H1 (cell line): ENCODE results near the gene PHACTR2. TPM values are rescaled to one million over a fixed set of nuclear protein-coding genes. Genes with fewer than 3 reads are reported as not detected.
A peak's percentile ranks its signal among the peaks of the same experiment; 100 is the strongest.

Experiments
- GTF2F1 ChIP-seq: IDR thresholded peaks from 2 replicates; pipeline ENCODE4 v1.6.1; 2012; ENCODE audit warnings: low read depth, low read length, improper control_type of control experiment, borderline replicate concordance
- HDAC2 ChIP-seq, 2 experiments: fragments of 300-600 bp in 1 of 2; sonication (generic) in 1 of 2; IDR thresholded peaks; 2 replicates each; pipeline ENCODE4 v1.6.1; 2011 to 2012; ENCODE audit warnings: low read depth in 2 of 2, low read length in 2 of 2, mild to moderate bottlenecking in 2 of 2, moderate library complexity in 2 of 2, borderline replicate concordance in 1 of 2, inconsistent platforms in 1 of 2
- KDM1A ChIP-seq: fragments of 200-600, 300-600 bp; sonication (generic); IDR thresholded peaks from 2 replicates; pipeline ENCODE4 v1.7.1; 2016; ENCODE audit warnings: mild to moderate bottlenecking, low read length, borderline replicate concordance
- PHF8 ChIP-seq: fragments of 200-600 bp; sonication (generic); conservative IDR thresholded peaks from 2 replicates; pipeline ENCODE4 v1.7.1; 2012; ENCODE audit warnings: low read depth, mild to moderate bottlenecking, inconsistent platforms, low read length, moderate library complexity
- POLR2A ChIP-seq, 2 experiments: IDR thresholded peaks; 1 replicate in 1 of 2; 2 replicates in 1 of 2; pipeline ENCODE4 v1.6.1; 2011; ENCODE audit warnings: low read depth in 2 of 2, low read length in 2 of 2, mild to moderate bottlenecking in 2 of 2; ENCODE audit errors: control extremely low read depth in 1 of 2
- POLR2AphosphoS5 ChIP-seq: IDR thresholded peaks from 2 replicates; pipeline ENCODE4 v1.6.1; 2011; ENCODE audit warnings: low read depth, low read length
- RBBP5 ChIP-seq: IDR thresholded peaks from 2 replicates; pipeline ENCODE4 v1.7.1; 2012; ENCODE audit warnings: low read depth, mild to moderate bottlenecking, inconsistent platforms, low read length, moderate library complexity, borderline replicate concordance
- RXRA ChIP-seq: IDR thresholded peaks from 2 replicates; pipeline ENCODE4 v1.6.1; 2011; ENCODE audit warnings: low read depth, mild to moderate bottlenecking, low read length, moderate library complexity; ENCODE audit not compliant: insufficient read depth
- SIN3A ChIP-seq, 2 experiments: IDR thresholded peaks in 1 of 2; conservative IDR thresholded peaks in 1 of 2; 2 replicates each; pipeline ENCODE4 v1.6.1; 2011 to 2012; ENCODE audit warnings: low read length in 2 of 2, improper control_type of control experiment in 1 of 2, low read depth in 1 of 2, mild to moderate bottlenecking in 1 of 2
- SP1 ChIP-seq: IDR thresholded peaks from 2 replicates; pipeline ENCODE4 v1.6.1; 2011; ENCODE audit warnings: low read depth, low read length
- TAF1 ChIP-seq: IDR thresholded peaks from 2 replicates; pipeline ENCODE4 v1.6.1; 2011; ENCODE audit warnings: mild to moderate bottlenecking, low read depth, low read length
- TAF7 ChIP-seq: optimal IDR thresholded peaks from 2 replicates; pipeline ENCODE3; 2011; ENCODE audit warnings: low read depth, mild to moderate bottlenecking, inconsistent platforms, low read length, moderate library complexity, borderline replicate concordance
- TBP ChIP-seq: IDR thresholded peaks from 2 replicates; pipeline ENCODE4 v1.6.1; 2011; ENCODE audit warnings: low read depth, low read length, improper control_type of control experiment
- polyA plus RNA-seq, 7 experiments: library from polyadenylated mRNA; depleted of rRNA in 3 of 7; stranded (reverse) in 5 of 7; unstranded in 2 of 7; fragments of >200 nt in 5 of 7; fragments of 200-250 nt in 2 of 7; gene quantifications; 1 replicate in 5 of 7; 2 replicates in 1 of 7; 4 replicates in 1 of 7; pipeline versions ENCODE4 v1.2.1 to v1.2.3, GENCODE V29; 2011 to 2013; ENCODE audit warnings: missing spikeins in 2 of 7, mixed read lengths in 2 of 7
- total RNA-seq: library from RNA; stranded (reverse); fragmentation: NEBNext Ultra II Directional; extraction: Animal tissue kit (Norgen Biotek cat#: 25700); gene quantifications from 2 replicates; pipeline ENCODE4 v1.2.1, GENCODE V29; 2021

PHACTR2 gene
- total and polyA plus RNA-seq, 2 of the 8 experiments (the other 6 are each of a cell fraction or from before 2014, with no cell fraction given), result 16.9 to 131 TPM

- TF ChIP-seq RBBP5, result peak; percentile 89; the same call in 1 of the 2 replicates
- peak; percentile 76 to 80; a peak in 3 of 4 replicates for TF ChIP-seq HDAC2 (IDR thresholded peaks at IDR 0.05; ENCODE audit: borderline replicate concordance in 1 of 2, low read depth in 2 of 2, low read length in 2 of 2)
- TF ChIP-seq SP1, result no peak
- TF ChIP-seq GTF2F1, result no peak
- TF ChIP-seq RXRA, result no peak
- TF ChIP-seq KDM1A, result no peak
- TF ChIP-seq POLR2A (IDR thresholded peaks at IDR 0.05; ENCODE audit: control extremely low read depth in 1 of 2, low read depth in 2 of 2, low read length in 2 of 2), result peak; percentile 59 to 84
- peak; percentile 41; the same call in 1 of the 2 replicates for TF ChIP-seq TBP
- TF ChIP-seq TAF7, result peak; percentile 40
- TF ChIP-seq PHF8, result peak; percentile 89
- peak; percentile 83 for TF ChIP-seq TAF1
- peak in 1 of 2 experiments; percentile 80; a peak in 2 of 4 replicates for TF ChIP-seq SIN3A (conservative IDR thresholded peaks at IDR 0.05 in 1 of 2, IDR thresholded peaks at IDR 0.05 in 1 of 2; ENCODE audit: low read depth in 1 of 2, low read length in 2 of 2)
- peak; percentile 49; the same call in 1 of the 2 replicates for TF ChIP-seq POLR2AphosphoS5
Observed at GRCh38 chr6:143677891-143678791, at the start of gene PHACTR2 (continued).
